IPS-15b (cell line): Measurements from ENCODE around the gene PCDHGA12.
"Not testable (repeated sequence)": the region's sequence is repeated elsewhere in the genome, so short reads cannot be mapped to it uniquely, and the experiment has no call there.

ENCODE experiments used
- H3K27me3 ChIP-seq: one replicate; pipeline ENCODE4 v1.6.1; 2013; ENCODE audit warnings: low read length; ENCODE audit not compliant: control insufficient read depth, insufficient read depth
- H3K36me3 ChIP-seq: one replicate; pipeline ENCODE4 v1.6.1; 2013; ENCODE audit warnings: low read length; ENCODE audit not compliant: control insufficient read depth, insufficient read depth
- H3K4me1 ChIP-seq: one replicate; pipeline ENCODE4 v1.6.1; 2013; ENCODE audit warnings: mild to moderate bottlenecking, low read length; ENCODE audit not compliant: control insufficient read depth, insufficient read depth
- H3K4me3 ChIP-seq: one replicate; pipeline ENCODE4 v1.5.1; 2013; ENCODE audit warnings: low read depth, low read length
- H3K9ac ChIP-seq: one replicate; pipeline ENCODE4 v1.6.1; 2013; ENCODE audit warnings: low read depth, mild to moderate bottlenecking, low read length
- H3K9me3 ChIP-seq: one replicate; pipeline ENCODE4 v1.6.1; 2013; ENCODE audit warnings: mild to moderate bottlenecking, low read length; ENCODE audit not compliant: control insufficient read depth, insufficient read depth

Gene PCDHGA12

DNA sequence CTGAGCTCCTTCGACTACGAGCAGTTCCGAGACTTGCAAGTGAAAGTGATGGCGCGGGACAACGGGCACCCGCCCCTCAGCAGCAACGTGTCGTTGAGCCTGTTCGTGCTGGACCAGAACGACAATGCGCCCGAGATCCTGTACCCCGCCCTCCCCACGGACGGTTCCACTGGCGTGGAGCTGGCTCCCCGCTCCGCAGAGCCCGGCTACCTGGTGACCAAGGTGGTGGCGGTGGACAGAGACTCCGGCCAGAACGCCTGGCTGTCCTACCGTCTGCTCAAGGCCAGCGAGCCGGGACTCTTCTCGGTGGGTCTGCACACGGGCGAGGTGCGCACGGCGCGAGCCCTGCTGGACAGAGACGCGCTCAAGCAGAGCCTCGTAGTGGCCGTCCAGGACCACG lies 2.0 kb downstream of the PCDHGA12 start:
- H3K27me3 ChIP-seq, H3K4me3 ChIP-seq: not testable (repeated sequence)

DNA sequence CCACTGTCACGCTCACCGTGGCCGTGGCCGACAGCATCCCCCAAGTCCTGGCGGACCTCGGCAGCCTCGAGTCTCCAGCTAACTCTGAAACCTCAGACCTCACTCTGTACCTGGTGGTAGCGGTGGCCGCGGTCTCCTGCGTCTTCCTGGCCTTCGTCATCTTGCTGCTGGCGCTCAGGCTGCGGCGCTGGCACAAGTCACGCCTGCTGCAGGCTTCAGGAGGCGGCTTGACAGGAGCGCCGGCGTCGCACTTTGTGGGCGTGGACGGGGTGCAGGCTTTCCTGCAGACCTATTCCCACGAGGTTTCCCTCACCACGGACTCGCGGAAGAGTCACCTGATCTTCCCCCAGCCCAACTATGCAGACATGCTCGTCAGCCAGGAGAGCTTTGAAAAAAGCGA lies 2.4 kb downstream of the PCDHGA12 start:
- H3K27me3 ChIP-seq, H3K9ac ChIP-seq, H3K4me1 ChIP-seq, H3K36me3 ChIP-seq, H3K4me3 ChIP-seq: not testable (repeated sequence)
- H3K9me3 ChIP-seq = peaks cover 15% of the 10 kb centered on the region

More for the DNA sequence above, 2.0 kb downstream of the PCDHGA12 start:
- peaks cover 15% of the 10 kb centered on the region for H3K9me3 ChIP-seq
- H3K36me3 ChIP-seq, H3K9ac ChIP-seq, H3K4me1 ChIP-seq: not testable (repeated sequence)

DNA sequence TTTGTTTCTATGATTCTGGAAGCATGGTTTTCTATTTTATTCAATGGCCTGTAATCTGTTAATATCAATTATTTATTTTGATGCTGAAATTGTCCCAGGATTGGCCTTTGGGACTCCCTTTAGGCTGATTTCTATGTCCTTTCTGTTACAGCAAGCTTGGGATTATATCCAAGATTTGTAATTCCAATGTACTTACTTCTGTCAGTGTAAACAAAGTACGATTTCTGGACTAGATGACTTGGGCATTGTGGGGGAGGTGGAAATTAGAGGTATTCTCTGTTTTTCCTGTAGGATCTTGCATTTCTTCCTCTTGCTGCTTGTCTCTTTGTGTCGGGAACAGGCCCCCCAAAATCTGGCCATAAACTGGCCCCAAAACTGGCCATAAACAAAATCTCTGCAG lies 3.7 kb downstream of the PCDHGA12 start:
- H3K9me3 ChIP-seq = peaks cover 15% of the 10 kb centered on the region
- no peaks in the 10 kb centered on the region for H3K36me3 ChIP-seq
- H3K9ac ChIP-seq = no peak overlapping the region
- H3K4me3 ChIP-seq = no peak overlapping the region
- no peaks in the 10 kb centered on the region for H3K4me1 ChIP-seq
- no peaks in the 10 kb centered on the region for H3K27me3 ChIP-seq

DNA sequence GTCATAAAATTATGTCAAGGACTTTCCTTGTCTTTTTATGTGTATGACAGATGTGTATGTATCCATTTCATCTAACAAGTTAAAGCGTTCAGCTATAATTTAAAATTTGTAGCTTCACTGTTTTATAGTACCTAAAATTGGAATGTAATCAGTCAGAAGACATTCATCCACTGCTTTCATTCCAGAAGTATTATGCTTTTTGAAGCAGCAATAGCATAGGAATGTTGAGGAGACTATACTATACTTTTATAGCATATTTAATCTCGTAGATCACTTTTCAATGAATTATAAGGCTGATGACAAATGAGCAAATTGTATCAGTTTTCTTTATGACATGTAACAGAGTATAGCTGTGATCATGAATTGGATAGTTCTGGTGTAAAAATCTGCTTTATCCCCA lies 6.9 kb downstream of the PCDHGA12 start:
- H3K4me1 ChIP-seq = no peaks in the 10 kb centered on the region
- no peak overlapping the region for H3K9ac ChIP-seq
- peaks cover 4% of the 10 kb centered on the region for H3K9me3 ChIP-seq
- no peaks in the 10 kb centered on the region for H3K36me3 ChIP-seq
- H3K27me3 ChIP-seq = no peaks in the 10 kb centered on the region
- H3K4me3 ChIP-seq = no peak overlapping the region

DNA sequence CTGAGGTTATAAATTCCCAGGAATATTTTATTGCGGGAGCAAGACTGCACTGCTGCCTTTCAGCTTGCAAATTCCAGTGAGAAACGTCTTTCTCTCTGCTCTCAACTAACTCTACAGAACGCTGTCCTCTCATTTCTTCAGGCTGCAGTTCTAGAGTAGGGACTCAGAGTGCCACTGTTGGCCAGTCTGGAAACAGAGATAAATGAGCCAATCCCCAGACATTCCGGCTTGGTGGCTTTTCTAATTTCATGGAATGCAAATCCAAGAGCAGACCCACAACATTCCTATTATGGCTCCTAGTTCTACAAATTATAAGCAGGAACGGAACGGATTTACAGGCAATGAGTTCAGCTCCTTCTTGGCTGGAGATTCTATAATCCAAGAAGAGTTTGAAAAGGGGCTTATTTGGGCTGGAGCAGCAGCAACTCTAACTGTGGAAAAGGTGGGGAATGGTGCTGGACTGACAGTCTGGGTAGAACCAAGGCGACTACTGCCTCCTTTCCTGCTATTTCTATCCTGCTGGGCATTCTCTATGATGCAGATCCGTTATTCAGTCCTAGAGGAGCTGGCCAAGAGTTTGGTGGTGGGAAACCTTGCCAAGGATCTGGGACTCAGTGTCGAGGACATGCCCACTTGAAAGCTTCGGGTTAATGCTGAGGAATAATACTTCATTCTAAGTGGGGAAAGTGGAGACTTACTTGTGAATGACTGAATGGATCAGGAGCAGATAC lies 9.3 kb downstream of the PCDHGA12 start:
- Histone ChIP-seq H3K9ac (no peak overlapping the region), H3K36me3 (no peaks in the 10 kb centered on the region), H3K9me3 (peaks cover under 1% of the 10 kb centered on the region), H3K4me3 (no peak overlapping the region), H3K4me1 (no peaks in the 10 kb centered on the region), H3K27me3 (no peaks in the 10 kb centered on the region)

DNA sequence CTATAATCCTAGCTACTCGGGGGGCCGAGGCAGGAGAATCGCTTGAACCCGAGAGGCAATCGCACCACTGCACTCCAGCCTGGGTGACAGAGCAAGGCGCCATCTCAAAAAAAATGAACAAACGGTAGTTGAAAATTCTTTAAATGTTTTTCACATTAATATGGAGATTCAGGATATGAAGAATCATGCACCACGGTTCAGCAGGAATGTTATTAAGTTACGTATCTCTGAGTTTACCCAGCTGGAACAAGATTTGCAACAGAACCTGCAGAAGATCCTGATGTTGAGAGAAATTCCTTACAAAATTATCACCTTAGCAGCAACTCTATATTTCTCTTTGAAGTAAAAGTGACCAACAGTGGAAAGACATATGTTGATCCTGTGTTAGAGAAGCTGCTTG lies 10.0 kb downstream of the PCDHGA12 start:
- no peaks in the 10 kb centered on the region for H3K4me1 ChIP-seq
- no peak overlapping the region for H3K9ac ChIP-seq
- no peaks in the 10 kb centered on the region for H3K27me3 ChIP-seq
- no peak overlapping the region for H3K4me3 ChIP-seq
- H3K9me3 ChIP-seq = no peaks in the 10 kb centered on the region
- no peaks in the 10 kb centered on the region for H3K36me3 ChIP-seq

DNA sequence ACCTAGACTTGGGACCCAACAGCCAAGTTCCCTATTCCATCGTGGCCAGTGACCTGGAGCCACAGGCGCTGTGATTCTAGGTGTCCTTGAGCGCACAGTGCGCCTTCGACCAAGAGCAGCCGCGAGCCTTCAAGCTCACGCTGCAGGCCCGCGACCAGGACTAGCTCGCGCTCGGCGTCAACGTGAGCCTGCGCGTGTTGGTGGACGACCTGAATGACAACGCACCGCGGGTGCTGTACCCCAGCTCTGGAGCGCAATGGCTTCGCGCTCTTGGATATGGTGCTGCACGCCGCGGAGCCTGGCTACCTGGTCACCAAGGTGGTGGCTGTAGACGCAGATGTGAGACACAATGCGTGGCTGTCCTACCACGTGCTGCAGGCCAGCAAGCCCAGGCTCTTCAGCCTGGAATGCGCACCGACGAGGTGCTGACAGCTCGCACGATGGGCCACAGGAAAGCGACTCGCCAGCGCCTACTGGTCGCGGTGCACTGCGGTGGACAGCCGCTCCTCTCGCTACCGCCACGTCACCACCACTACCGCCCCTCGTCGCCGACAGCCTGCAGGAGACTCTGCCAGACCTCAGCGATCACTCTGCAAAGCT lies 11.4 kb downstream of the PCDHGA12 start:
- H3K4me3 ChIP-seq = no peak overlapping the region

DNA sequence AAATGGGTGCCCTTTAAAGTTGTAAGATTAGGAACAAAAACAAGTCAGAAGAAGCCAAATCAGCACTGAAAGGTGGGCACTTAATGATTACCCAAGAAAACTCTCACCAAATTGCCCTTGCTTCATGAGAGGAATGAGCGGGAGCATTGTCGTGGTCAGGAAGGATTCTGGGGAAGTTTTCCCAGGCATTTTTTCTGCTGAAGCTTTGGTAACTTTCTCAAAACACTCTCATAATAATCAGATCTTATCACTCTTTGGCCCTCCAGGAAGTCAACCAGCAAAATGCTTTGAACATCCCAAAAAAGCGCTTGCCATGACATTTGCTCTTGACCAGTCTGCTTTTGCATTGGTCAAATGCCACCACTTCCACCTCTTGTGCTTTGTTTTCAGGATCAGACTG lies 35.0 kb downstream of the PCDHGA12 start:
- H3K36me3 ChIP-seq = no peaks in the 10 kb centered on the region
- H3K27me3 ChIP-seq = no peaks in the 10 kb centered on the region
- no peaks in the 10 kb centered on the region for H3K4me1 ChIP-seq
- no peaks in the 10 kb centered on the region for H3K9me3 ChIP-seq
- H3K4me3 ChIP-seq = no peak overlapping the region
- H3K9ac ChIP-seq = no peak overlapping the region

More for the DNA sequence above, 11.4 kb downstream of the PCDHGA12 start:
- Histone ChIP-seq H3K9ac (no peak overlapping the region), H3K27me3 (no peaks in the 10 kb centered on the region), H3K36me3 (no peaks in the 10 kb centered on the region), H3K9me3 (no peaks in the 10 kb centered on the region), H3K4me1 (no peaks in the 10 kb centered on the region)

DNA sequence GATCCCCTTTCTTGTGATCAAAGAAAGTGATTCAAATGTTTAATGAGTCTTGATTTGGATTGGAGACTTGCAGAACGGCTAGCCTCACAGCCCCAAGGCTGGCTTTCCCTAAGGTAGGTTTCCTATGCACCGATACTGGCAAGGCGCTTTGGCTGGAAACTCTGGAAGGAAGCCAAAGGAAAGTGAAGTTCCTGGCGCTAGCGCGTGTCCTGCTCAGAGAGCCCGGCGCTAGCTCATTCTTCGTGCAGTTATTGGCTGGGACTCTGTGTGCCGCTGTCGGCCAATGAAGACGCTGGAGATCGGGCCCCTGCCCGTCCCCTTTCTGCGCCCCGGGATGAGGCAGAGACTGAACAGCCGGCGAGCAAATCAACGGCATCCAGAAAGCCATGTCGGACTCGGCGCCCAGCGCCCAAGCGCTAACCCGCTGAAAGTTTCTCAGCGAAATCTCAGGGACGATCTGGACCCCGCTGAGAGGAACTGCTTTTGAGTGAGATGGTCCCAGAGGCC lies 45.4 kb downstream of the PCDHGA12 start, which contains the start of gene PCDHGC3:
Gene PCDHGC3 (plus strand): TSS at position 342 of the 507 bp plus-strand sequence. CDS start 151 bp downstream, at position 493.
- Histone ChIP-seq H3K9me3 (no peaks in the 10 kb centered on the region), H3K36me3 (no peaks in the 10 kb centered on the region), H3K9ac (peak within 1 kb of the TSS; percentile 5), H3K4me3 (peak within 1 kb of the TSS; percentile 95), H3K27me3 (peaks cover 31% of the 10 kb centered on the region), H3K4me1 (peaks cover 12% of the 10 kb centered on the region)

DNA sequence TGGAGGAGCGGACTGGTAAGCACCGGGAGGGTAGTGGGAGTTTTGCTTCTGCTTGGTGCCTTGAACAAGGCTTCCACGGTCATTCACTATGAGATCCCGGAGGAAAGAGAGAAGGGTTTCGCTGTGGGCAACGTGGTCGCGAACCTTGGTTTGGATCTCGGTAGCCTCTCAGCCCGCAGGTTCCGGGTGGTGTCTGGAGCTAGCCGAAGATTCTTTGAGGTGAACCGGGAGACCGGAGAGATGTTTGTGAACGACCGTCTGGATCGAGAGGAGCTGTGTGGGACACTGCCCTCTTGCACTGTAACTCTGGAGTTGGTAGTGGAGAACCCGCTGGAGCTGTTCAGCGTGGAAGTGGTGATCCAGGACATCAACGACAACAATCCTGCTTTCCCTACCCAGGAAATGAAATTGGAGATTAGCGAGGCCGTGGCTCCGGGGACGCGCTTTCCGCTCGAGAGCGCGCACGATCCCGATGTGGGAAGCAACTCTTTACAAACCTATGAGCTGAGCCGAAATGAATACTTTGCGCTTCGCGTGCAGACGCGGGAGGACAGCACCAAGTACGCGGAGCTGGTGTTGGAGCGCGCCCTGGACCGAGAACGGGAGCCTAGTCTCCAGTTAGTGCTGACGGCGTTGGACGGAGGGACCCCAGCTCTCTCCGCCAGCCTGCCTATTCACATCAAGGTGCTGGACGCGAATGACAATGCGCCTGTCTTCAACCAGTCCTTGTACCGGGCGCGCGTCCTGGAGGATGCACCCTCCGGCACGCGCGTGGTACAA lies 46.0 kb downstream of the PCDHGA12 start:
- peaks cover 31% of the 10 kb centered on the region for H3K27me3 ChIP-seq
- H3K4me3 ChIP-seq = peak overlapping the region; percentile 95
- peaks cover 12% of the 10 kb centered on the region for H3K4me1 ChIP-seq
- peak overlapping the region; percentile 4 for H3K9ac ChIP-seq
- H3K9me3 ChIP-seq = no peaks in the 10 kb centered on the region
- H3K36me3 ChIP-seq = no peaks in the 10 kb centered on the region

DNA sequence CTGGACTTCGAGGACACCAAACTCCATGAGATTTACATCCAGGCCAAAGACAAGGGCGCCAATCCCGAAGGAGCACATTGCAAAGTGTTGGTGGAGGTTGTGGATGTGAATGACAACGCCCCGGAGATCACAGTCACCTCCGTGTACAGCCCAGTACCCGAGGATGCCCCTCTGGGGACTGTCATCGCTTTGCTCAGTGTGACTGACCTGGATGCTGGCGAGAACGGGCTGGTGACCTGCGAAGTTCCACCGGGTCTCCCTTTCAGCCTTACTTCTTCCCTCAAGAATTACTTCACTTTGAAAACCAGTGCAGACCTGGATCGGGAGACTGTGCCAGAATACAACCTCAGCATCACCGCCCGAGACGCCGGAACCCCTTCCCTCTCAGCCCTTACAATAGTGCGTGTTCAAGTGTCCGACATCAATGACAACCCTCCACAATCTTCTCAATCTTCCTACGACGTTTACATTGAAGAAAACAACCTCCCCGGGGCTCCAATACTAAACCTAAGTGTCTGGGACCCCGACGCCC lies 46.8 kb downstream of the PCDHGA12 start:
- no peaks in the 10 kb centered on the region for H3K9me3 ChIP-seq
- peak overlapping the region; percentile 95 for H3K4me3 ChIP-seq
- H3K27me3 ChIP-seq = peaks cover 31% of the 10 kb centered on the region
- H3K36me3 ChIP-seq = no peaks in the 10 kb centered on the region
- H3K4me1 ChIP-seq = peaks cover 12% of the 10 kb centered on the region
- H3K9ac ChIP-seq = no peak overlapping the region
